Activated naive CD8-positive, alpha-beta T cell treated with anti-CD3 and anti-CD28 coated beads, Interleukin-2, amount 10 ng/mL, durations not matched to agents 7 days and 5 days (primary cell): ENCODE data around the gene DMRT2. TPM values are rescaled to one million over a fixed set of nuclear protein-coding genes. Genes with fewer than 3 reads are reported as not detected.

Source experiments
- ATAC-seq: fragments of 150-1000 bp; cut with Tn5 transposase; one replicate; pipeline ENCODE4 v1.10.0; 2021; ENCODE audit warnings: low read depth, moderate library complexity
- POLR2A ChIA-PET: fragments of 350-600 bp; sonication (Branson Sonifier 250); formaldehyde crosslinking; loops from one replicate; lab custom pipeline; 2021; ENCODE audit warnings: antibody characterized with exemption; lab: Charles Lee
- DNase-seq: peaks from one replicate; pipeline ENCODE4 v3.0.0; 2021
- H3K27ac Mint-ChIP-seq: one replicate; pipeline ENCODE4 v1.8.0; 2022; ENCODE audit warnings: mild to moderate bottlenecking, mixed read lengths
- H3K27me3 Mint-ChIP-seq: one replicate; pipeline ENCODE4 v1.8.0; 2022; ENCODE audit warnings: mild to moderate bottlenecking, moderate library complexity, mixed read lengths
- H3K36me3 Mint-ChIP-seq: one replicate; pipeline ENCODE4 v1.8.0; 2021; ENCODE audit warnings: mild to moderate bottlenecking, mixed read lengths
- H3K4me1 Mint-ChIP-seq: one replicate; pipeline ENCODE4 v1.8.0; 2021; ENCODE audit warnings: mixed read lengths
- H3K4me3 Mint-ChIP-seq: one replicate; pipeline ENCODE4 v1.8.0; 2022; ENCODE audit warnings: mild to moderate bottlenecking, moderate library complexity, mixed read lengths
- H3K9me3 Mint-ChIP-seq: one replicate; pipeline ENCODE4 v1.8.0; 2021; ENCODE audit warnings: mixed read lengths
- total RNA-seq, 2 experiments: library from RNA; stranded (reverse); gene quantifications; one replicate each; pipeline ENCODE4 v1.2.3, GENCODE V29; 2021

The DMRT2 gene
- total RNA-seq, 2 experiments from 2014 or later = not detected

GRCh38 chr9:1026219-1026618 lies 23.9 kb upstream of the DMRT2 start:
- H3K27ac Mint-ChIP-seq = no peak overlapping the region
- no peaks in the 10 kb centered on the region for H3K36me3 Mint-ChIP-seq
- ATAC-seq = no peak
- no peaks in the 10 kb centered on the region for H3K4me1 Mint-ChIP-seq
- H3K4me3 Mint-ChIP-seq = no peak overlapping the region
- H3K9me3 Mint-ChIP-seq = no peaks in the 10 kb centered on the region
- H3K27me3 Mint-ChIP-seq = peaks cover 13% of the 10 kb centered on the region
- POLR2A ChIA-PET = no interaction called here
- DNase-seq = no peak

DNA sequence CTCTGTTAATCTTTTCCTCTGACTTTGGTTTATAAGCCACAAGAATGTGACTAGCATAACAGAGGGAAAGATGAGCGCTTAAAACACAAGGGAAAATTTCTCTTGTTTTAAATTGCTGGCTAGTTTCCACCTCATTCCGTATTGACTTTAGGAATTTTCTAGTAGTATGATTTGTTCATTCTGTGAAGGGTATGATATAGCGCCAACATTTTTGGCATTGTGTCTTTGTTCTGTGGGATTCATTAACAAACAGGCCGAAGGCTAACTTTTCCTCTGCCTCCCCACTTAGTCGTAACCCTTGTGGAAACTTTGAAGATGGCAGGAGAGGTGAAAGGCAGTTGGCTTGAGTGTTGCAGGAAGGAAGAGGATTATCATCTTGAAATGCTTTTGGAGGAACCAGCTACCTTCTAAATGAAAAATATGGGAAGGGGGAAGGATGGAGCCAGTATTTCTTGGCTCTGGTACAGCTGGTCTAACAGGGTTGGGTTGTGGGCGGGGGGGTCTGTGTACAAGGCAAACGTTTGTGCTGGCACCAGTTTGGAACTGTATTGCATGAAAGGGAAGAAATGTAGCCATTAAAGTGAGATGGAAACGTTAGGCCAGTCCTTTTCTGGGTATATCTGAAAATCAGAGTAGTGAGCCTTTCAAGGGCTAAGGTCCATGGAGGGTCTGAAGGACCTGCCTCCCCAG lies 21.5 kb upstream of the DMRT2 start:
- no peaks in the 10 kb centered on the region for H3K4me1 Mint-ChIP-seq
- POLR2A ChIA-PET = no interaction called here
- no peak overlapping the region for H3K4me3 Mint-ChIP-seq
- DNase-seq (no peak), ATAC-seq (no peak)
- H3K9me3 Mint-ChIP-seq = no peaks in the 10 kb centered on the region
- H3K27ac Mint-ChIP-seq = no peak overlapping the region
- peaks cover 13% of the 10 kb centered on the region for H3K27me3 Mint-ChIP-seq
- no peaks in the 10 kb centered on the region for H3K36me3 Mint-ChIP-seq

DNA sequence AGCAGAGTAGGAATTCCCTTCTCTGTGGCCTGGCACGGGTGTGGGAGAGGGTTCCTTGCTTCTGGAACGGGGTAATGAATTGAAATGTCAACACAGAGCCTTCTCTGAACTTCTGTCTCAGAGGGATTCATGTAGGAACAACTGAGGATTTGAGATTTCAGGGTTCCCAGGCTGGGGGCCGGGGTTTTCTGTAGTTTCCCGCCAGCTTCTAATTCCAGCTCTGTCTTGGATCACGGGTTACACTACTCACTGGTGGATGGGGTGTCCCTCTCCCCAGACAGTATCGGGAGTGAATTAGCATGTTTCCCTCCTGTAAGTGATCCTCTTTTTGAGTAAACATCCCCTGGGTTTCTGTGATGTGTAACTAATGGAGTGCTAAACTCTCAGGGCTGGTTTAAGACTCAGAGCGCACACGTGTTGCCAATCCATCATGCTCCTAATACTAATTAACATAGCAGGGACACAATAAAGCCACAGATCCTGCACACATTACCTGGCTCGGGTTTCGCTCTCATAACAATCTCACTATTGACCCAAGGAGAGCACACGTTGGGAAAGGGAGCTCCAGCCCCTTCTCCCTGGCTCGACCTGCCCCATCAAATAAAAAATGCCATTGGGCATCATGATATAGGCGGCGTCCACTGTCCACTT lies 18.1 kb upstream of the DMRT2 start:
- POLR2A ChIA-PET = no interaction called here
- peaks cover 16% of the 10 kb centered on the region for H3K27me3 Mint-ChIP-seq
- no peak for DNase-seq
- no peak for ATAC-seq
- no peaks in the 10 kb centered on the region for H3K36me3 Mint-ChIP-seq
- H3K27ac Mint-ChIP-seq = no peak overlapping the region
- no peaks in the 10 kb centered on the region for H3K4me1 Mint-ChIP-seq
- no peak overlapping the region for H3K4me3 Mint-ChIP-seq
- H3K9me3 Mint-ChIP-seq = no peaks in the 10 kb centered on the region

DNA sequence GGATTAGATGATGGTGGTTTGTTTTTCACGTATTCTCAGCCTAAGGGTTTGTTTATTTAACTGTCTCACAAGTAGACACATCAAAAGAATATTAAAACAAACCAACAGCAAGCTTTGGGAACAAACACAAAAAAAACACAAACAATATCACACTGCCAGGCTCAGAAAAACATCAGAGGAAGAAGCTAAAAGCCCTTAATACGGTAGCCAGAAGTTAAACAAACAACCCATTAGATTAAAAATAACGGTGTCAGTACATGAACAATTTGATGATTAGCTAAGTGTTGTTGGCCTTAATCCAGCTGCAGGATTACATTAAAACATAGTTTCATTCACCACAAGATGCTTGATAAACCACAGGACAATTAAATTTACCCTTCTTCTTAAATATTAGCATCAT lies 15.9 kb upstream of the DMRT2 start:
- POLR2A ChIA-PET = no interaction called here
- Mint-ChIP-seq H3K9me3 (no peaks in the 10 kb centered on the region), H3K4me3 (no peak overlapping the region), H3K4me1 (no peaks in the 10 kb centered on the region), H3K27me3 (peaks cover 19% of the 10 kb centered on the region), H3K36me3 (no peaks in the 10 kb centered on the region), H3K27ac (no peak overlapping the region)
- DNase-seq (no peak), ATAC-seq (no peak)

- Mint-ChIP-seq H3K4me1 (no peaks in the 10 kb centered on the region), H3K36me3 (no peaks in the 10 kb centered on the region), H3K4me3 (no peak overlapping the region), H3K27ac (no peak overlapping the region), H3K9me3 (peaks cover 3% of the 10 kb centered on the region), H3K27me3 (peaks cover 58% of the 10 kb centered on the region)
- no peak for ATAC-seq
- POLR2A ChIA-PET = no interaction called here
- DNase-seq = no peak
Measured at GRCh38 chr9:1039589-1039988, 10.6 kb upstream of the DMRT2 start.

- POLR2A ChIA-PET = no interaction called here
- ATAC-seq (peak; percentile 54), DNase-seq (peak; percentile 59)
- no peaks in the 10 kb centered on the region for H3K36me3 Mint-ChIP-seq
- H3K9me3 Mint-ChIP-seq = peaks cover 3% of the 10 kb centered on the region
- peaks cover 82% of the 10 kb centered on the region for H3K27me3 Mint-ChIP-seq
- no peak overlapping the region for H3K27ac Mint-ChIP-seq
- H3K4me1 Mint-ChIP-seq = peaks cover 8% of the 10 kb centered on the region
- H3K4me3 Mint-ChIP-seq = peak overlapping the region; percentile 22
Measured at GRCh38 chr9:1042466-1042865, 7.7 kb upstream of the DMRT2 start.

DNA sequence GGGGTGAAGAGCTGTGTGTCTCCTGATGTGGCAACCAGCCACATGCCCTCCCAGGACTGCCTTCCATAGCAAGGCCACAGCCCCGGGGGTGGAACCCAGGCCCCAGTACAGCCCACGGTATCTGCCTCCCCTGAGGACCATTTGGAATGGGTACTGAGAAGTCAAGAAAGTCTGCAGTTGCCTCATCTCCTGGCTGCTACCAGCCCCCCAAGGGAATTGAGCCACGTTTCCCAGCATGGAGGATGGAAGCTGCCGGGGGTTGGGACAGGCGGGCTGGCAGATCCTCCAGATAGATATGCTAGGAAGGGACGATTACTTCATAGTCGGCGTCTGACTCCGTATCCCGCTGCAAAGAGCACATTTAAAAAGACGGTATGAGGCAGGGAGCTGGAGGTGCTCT lies 5.5 kb upstream of the DMRT2 start:
- Mint-ChIP-seq H3K4me3 (no peak overlapping the region), H3K27ac (no peak overlapping the region), H3K27me3 (peaks cover 90% of the 10 kb centered on the region), H3K4me1 (peaks cover 23% of the 10 kb centered on the region), H3K9me3 (peaks cover 5% of the 10 kb centered on the region), H3K36me3 (peaks cover 2% of the 10 kb centered on the region)
- peak; percentile 30 for DNase-seq
- ATAC-seq = no peak
- POLR2A ChIA-PET = no interaction called here

- ATAC-seq (no peak), DNase-seq (peak; percentile 32)
- peak overlapping the region; percentile 82 for H3K4me3 Mint-ChIP-seq
- no peak overlapping the region for H3K27ac Mint-ChIP-seq
- peaks cover 90% of the 10 kb centered on the region for H3K27me3 Mint-ChIP-seq
- POLR2A ChIA-PET = no interaction called here
- peaks cover 32% of the 10 kb centered on the region for H3K4me1 Mint-ChIP-seq
- peaks cover 4% of the 10 kb centered on the region for H3K36me3 Mint-ChIP-seq
- H3K9me3 Mint-ChIP-seq = peaks cover 8% of the 10 kb centered on the region
Measured at GRCh38 chr9:1046639-1047572, 3.3 kb upstream of the DMRT2 start.

DNA sequence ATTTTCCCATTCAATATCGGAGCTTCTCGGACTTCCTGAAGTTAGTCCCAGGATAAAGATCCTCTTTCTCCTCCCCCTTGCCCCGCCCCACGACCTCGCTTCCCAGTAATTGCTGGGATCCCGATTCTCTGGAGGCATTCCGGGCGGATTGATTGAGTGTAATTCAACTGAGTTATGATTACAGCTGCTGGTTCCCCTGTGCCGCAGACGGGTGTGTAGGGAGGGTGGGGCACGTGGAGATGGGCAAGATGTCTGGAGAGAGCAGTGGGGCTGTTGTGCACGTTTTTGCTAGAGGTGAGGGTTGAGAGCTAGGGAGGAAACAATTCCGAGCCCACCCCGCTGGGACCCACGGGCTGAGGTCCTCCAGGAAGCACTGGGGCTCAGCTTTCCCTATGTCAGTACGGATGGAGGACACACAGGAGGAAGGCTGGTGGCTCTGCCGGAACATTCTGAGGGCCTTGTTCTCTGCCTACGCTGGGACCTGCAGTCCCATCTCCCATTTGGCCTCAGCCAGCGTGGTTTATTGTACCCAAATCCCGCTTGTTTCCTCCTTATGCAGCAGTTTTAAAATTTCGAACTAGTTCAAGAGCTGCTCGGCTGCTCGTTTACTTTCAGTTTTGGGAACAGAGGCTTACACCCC lies 2.4 kb upstream of the DMRT2 start:
- H3K27me3 Mint-ChIP-seq = peaks cover 93% of the 10 kb centered on the region
- H3K4me3 Mint-ChIP-seq = peak overlapping the region; percentile 82
- H3K9me3 Mint-ChIP-seq = peaks cover 9% of the 10 kb centered on the region
- H3K36me3 Mint-ChIP-seq = peaks cover 6% of the 10 kb centered on the region
- POLR2A ChIA-PET = no interaction called here
- no peak overlapping the region for H3K27ac Mint-ChIP-seq
- peaks cover 35% of the 10 kb centered on the region for H3K4me1 Mint-ChIP-seq
- DNase-seq (peak; percentile 48), ATAC-seq (peak; percentile 41)

DNA sequence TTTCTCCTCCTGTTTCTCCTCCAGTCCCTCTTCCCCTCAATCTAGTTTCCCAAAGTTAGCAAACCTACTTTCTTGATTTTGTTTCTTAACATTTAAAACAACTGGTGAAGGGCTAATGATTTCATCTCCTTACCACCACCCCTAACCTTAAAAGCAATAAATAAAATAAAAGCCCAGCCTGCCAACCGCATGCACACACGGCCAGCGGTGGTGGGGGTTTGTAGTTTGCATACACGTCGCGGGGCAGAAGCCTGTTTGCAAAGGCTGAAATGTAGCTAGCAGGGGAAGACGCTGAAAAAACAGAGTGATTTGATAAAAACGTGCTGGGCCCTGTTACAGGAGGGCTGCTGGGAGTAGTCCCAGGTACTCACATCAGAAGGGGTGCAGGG lies 1.9 kb upstream of the DMRT2 start:
- Mint-ChIP-seq H3K4me3 (peak overlapping the region; percentile 82), H3K4me1 (peaks cover 35% of the 10 kb centered on the region), H3K36me3 (peaks cover 6% of the 10 kb centered on the region), H3K27me3 (peaks cover 93% of the 10 kb centered on the region), H3K9me3 (peaks cover 9% of the 10 kb centered on the region), H3K27ac (no peak overlapping the region)
- POLR2A ChIA-PET = no interaction called here
- DNase-seq = no peak
- ATAC-seq = no peak

GRCh38 chr9:1048811-1049210 lies 1.3 kb upstream of the DMRT2 start:
- Mint-ChIP-seq H3K27ac (no peak overlapping the region), H3K27me3 (peaks cover 93% of the 10 kb centered on the region), H3K36me3 (peaks cover 6% of the 10 kb centered on the region), H3K4me3 (peak overlapping the region; percentile 82), H3K4me1 (peaks cover 35% of the 10 kb centered on the region), H3K9me3 (peaks cover 9% of the 10 kb centered on the region)
- POLR2A ChIA-PET = no interaction called here
- DNase-seq (peak; percentile 34), ATAC-seq (no peak)

DNA sequence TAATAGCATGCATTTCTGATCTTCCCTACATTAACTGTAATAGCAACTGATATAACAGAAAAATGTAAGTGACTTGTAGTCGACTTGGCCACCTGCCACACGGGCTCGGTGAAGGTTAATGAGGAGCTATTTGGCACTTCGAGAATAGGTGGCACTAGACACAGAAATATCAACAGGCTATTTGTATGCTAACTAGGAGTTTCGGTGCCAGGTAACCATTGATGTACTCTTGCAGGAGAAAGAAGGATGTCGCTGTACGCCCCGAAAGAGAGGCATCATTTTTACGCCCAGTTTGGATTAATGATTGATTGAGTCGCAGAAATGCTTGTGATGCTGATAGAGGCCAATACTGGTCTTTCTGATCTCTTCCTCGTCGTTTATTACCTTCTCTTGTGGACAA lies 516 bp upstream of the DMRT2 start:
- Mint-ChIP-seq H3K27me3 (peaks cover 92% of the 10 kb centered on the region), H3K4me1 (peaks cover 35% of the 10 kb centered on the region), H3K4me3 (peak overlapping the region; percentile 26), H3K36me3 (peaks cover 6% of the 10 kb centered on the region), H3K27ac (peak overlapping the region; percentile 42), H3K9me3 (peaks cover 6% of the 10 kb centered on the region)
- POLR2A ChIA-PET = no interaction called here
- ATAC-seq (no peak), DNase-seq (no peak)

DNA sequence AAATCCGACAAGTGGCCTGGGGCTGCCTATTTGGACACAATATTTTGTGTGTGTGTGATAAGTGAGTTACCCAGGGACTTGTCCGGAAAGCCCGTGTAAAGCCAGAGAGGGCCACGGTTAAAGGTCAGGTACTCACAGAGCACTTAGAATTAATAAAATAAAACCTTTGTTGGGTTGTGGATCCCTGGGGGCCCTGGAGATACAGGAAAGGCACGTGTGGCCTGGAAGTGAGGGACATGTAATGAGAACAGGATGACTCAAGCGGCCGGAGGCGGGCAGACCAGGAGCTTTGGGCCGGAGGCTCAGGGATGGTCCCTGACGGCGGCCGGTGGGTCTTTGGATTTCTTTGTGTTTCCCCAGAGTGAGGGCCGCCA lies 1.0 kb downstream of the DMRT2 start:
- ATAC-seq = no peak
- H3K4me1 Mint-ChIP-seq = peaks cover 32% of the 10 kb centered on the region
- POLR2A ChIA-PET = no interaction called here
- DNase-seq = no peak
- peaks cover 6% of the 10 kb centered on the region for H3K9me3 Mint-ChIP-seq
- H3K27ac Mint-ChIP-seq = no peak overlapping the region
- peak overlapping the region; percentile 28 for H3K4me3 Mint-ChIP-seq
- peaks cover 6% of the 10 kb centered on the region for H3K36me3 Mint-ChIP-seq
- H3K27me3 Mint-ChIP-seq = peaks cover 94% of the 10 kb centered on the region
